CD4-positive, alpha-beta memory T cell (primary cell): ENCODE data around the gene GADD45A. TPM values are rescaled to one million over a fixed set of nuclear protein-coding genes. Genes with fewer than 3 reads are reported as not detected.

ENCODE experiments used
- CTCF ChIA-PET: fragments of 350-600 bp; sonication (Branson Sonifier 250); formaldehyde crosslinking; loops from one replicate; lab custom pipeline; 2021; ENCODE audit warnings: inconsistent platforms; ENCODE audit not compliant: partially characterized antibody; lab: Charles Lee
- POLR2A ChIA-PET: fragments of 350-600 bp; sonication (Branson Sonifier 250); formaldehyde crosslinking; loops from one replicate; lab custom pipeline; 2021; ENCODE audit not compliant: partially characterized antibody; lab: Charles Lee
- DNase-seq, 5 donors: peaks; one replicate each; pipeline versions ENCODE4 v3.0.0 to v3.0.0-alpha.2; 2020 to 2022; ENCODE audit warnings: mixed read lengths in 1 of 5
- H3K27ac ChIP-seq: one replicate; pipeline ENCODE4 v1.7.0; 2013; ENCODE audit warnings: low read depth, low read length
- H3K27me3 ChIP-seq: 2 replicates; pipeline ENCODE4 v1.7.0; 2013; ENCODE audit warnings: mild to moderate bottlenecking, low read length, moderate library complexity; ENCODE audit not compliant: insufficient read depth
- H3K36me3 ChIP-seq: 2 replicates; pipeline ENCODE4 v1.7.0; 2013; ENCODE audit warnings: mild to moderate bottlenecking, low read length, moderate library complexity; ENCODE audit not compliant: insufficient read depth
- H3K4me1 ChIP-seq: 2 replicates; pipeline ENCODE4 v1.7.0; 2013; ENCODE audit warnings: mild to moderate bottlenecking, low read length, moderate library complexity; ENCODE audit not compliant: insufficient read depth
- H3K4me3 ChIP-seq, 2 donors: one replicate each; pipeline ENCODE4 v1.7.0; 2013; ENCODE audit warnings: low read length in 2 of 2, mild to moderate bottlenecking in 1 of 2
- H3K9me3 ChIP-seq, 2 donors: one replicate each; pipeline ENCODE4 v1.7.0; 2013; ENCODE audit warnings: low read length in 2 of 2, control low read depth in 1 of 2; ENCODE audit not compliant: control insufficient read depth in 1 of 2
- H3K27ac Mint-ChIP-seq, 7 donors: one replicate each; pipeline ENCODE4 v1.8.0; 2020 to 2021; ENCODE audit warnings: mixed read lengths in 7 of 7, mild to moderate bottlenecking in 6 of 7, inconsistent platforms in 3 of 7, moderate library complexity in 3 of 7
- H3K27me3 Mint-ChIP-seq, 2 donors: one replicate each; pipeline ENCODE4 v1.8.0; 2020 to 2021; ENCODE audit warnings: mixed read lengths in 2 of 2
- H3K36me3 Mint-ChIP-seq, 2 donors: one replicate each; pipeline ENCODE4 v1.8.0; 2020 to 2021; ENCODE audit warnings: mixed read lengths in 2 of 2, inconsistent platforms in 1 of 2, mild to moderate bottlenecking in 1 of 2
- H3K4me1 Mint-ChIP-seq, 4 donors: one replicate each; pipeline ENCODE4 v1.8.0; 2020 to 2021; ENCODE audit warnings: mixed read lengths in 4 of 4, mild to moderate bottlenecking in 1 of 4
- H3K4me3 Mint-ChIP-seq, 8 donors: one replicate each; pipeline ENCODE4 v1.8.0; 2020 to 2021; ENCODE audit warnings: mixed read lengths in 8 of 8, mild to moderate bottlenecking in 7 of 8, moderate library complexity in 6 of 8, inconsistent platforms in 3 of 8
- H3K9me3 Mint-ChIP-seq, 8 donors: one replicate each; pipeline ENCODE4 v1.8.0; 2020 to 2021; ENCODE audit warnings: mixed read lengths in 8 of 8, mild to moderate bottlenecking in 5 of 8, inconsistent platforms in 3 of 8, moderate library complexity in 1 of 8
- intact Hi-C: fragments of 100-400 bp; cut with micrococcal nuclease; formaldehyde crosslinking; loops from one replicate; pipeline ENCODE4 v1.15.1; 2023
- polyA plus RNA-seq, 2 donors: library from polyadenylated mRNA; unstranded; fragments of 300-500 nt; fragmentation: Illumina TruSeq; gene quantifications; one replicate each; pipeline ENCODE4 v1.2.3, GENCODE V29; 2021
- total RNA-seq, 2 experiments: library from RNA; stranded (reverse); gene quantifications; one replicate each; pipeline ENCODE4 v1.2.3, GENCODE V29; 2021

GADD45A gene
- total and polyA plus RNA-seq, 4 experiments from 2014 or later: 6.4 to 26.8 (median 23.3) TPM

GRCh38 chr1:67687649-67688048 is 2.6 kb downstream of the GADD45A start:
- POLR2A ChIA-PET: no interaction called here
- H3K27ac Mint-ChIP-seq: peak overlapping the region in 2 of 7 donors; percentile 3 to 7
- H3K27me3 ChIP-seq: no peaks in the 10 kb centered on the region

GRCh38 chr1:67688526-67689219 is 3.7 kb downstream of the GADD45A start:
- no peaks in the 10 kb centered on the region for H3K9me3 ChIP-seq
- H3K4me3 ChIP-seq: no peak overlapping the region
- H3K27me3 Mint-ChIP-seq: no peaks in the 10 kb centered on the region
- H3K4me1 ChIP-seq: peaks cover 19% of the 10 kb centered on the region
- H3K4me3 Mint-ChIP-seq: no peak overlapping the region
- no peaks in the 10 kb centered on the region for H3K36me3 ChIP-seq
- intact Hi-C loops: no loop called here
- CTCF ChIA-PET: interaction anchor here (1.6 kb wide), 1 partner anchor 72 kb away, joined by 8 read pairs; no protein-coding TSS in a partner anchor
- H3K4me1 Mint-ChIP-seq: peaks cover 10 to 24% (median 17%) of the 10 kb centered on the region in 4 donors
- POLR2A ChIA-PET: interaction anchor here (0.6 to 1.1 kb wide), 2 partner anchors 14 to 763 kb away, joined by 3 read pairs; partner anchors contain the start of gene MIER1
- H3K36me3 Mint-ChIP-seq: peaks cover 4 to 14% of the 10 kb centered on the region in 2 donors
- H3K27ac Mint-ChIP-seq: peak overlapping the region in 1 of 7 donors; percentile 16
- no peak for DNase-seq
- no peak overlapping the region for H3K27ac ChIP-seq
- no peaks in the 10 kb centered on the region for H3K27me3 ChIP-seq
- no peaks in the 10 kb centered on the region for H3K9me3 Mint-ChIP-seq

More at GRCh38 chr1:67687649-67688048, 2.6 kb downstream of the GADD45A start:
- peaks cover 19% of the 10 kb centered on the region for H3K4me1 ChIP-seq
- CTCF ChIA-PET: interaction anchor here (4.3 to 5.0 kb wide), 2 partner anchors 72 to 126 kb away, joined by 12 to 46 read pairs; no protein-coding TSS in a partner anchor
- no peaks in the 10 kb centered on the region for H3K9me3 ChIP-seq
- no peak for DNase-seq
- H3K27ac ChIP-seq: no peak overlapping the region
- intact Hi-C loops: loop anchor here (2.0 kb wide), 1 partner anchor 73 kb away; no protein-coding TSS in a partner anchor
- H3K27me3 Mint-ChIP-seq: no peaks in the 10 kb centered on the region
- H3K4me1 Mint-ChIP-seq: peaks cover 11 to 24% (median 18%) of the 10 kb centered on the region in 4 donors
- H3K36me3 ChIP-seq: no peaks in the 10 kb centered on the region
- H3K4me3 ChIP-seq: no peak overlapping the region
- peaks cover 4 to 14% of the 10 kb centered on the region in 2 donors for H3K36me3 Mint-ChIP-seq
- H3K4me3 Mint-ChIP-seq: peak overlapping the region in 5 of 8 donors; percentile 4 to 54 (median 11)
- H3K9me3 Mint-ChIP-seq: no peaks in the 10 kb centered on the region

DNA sequence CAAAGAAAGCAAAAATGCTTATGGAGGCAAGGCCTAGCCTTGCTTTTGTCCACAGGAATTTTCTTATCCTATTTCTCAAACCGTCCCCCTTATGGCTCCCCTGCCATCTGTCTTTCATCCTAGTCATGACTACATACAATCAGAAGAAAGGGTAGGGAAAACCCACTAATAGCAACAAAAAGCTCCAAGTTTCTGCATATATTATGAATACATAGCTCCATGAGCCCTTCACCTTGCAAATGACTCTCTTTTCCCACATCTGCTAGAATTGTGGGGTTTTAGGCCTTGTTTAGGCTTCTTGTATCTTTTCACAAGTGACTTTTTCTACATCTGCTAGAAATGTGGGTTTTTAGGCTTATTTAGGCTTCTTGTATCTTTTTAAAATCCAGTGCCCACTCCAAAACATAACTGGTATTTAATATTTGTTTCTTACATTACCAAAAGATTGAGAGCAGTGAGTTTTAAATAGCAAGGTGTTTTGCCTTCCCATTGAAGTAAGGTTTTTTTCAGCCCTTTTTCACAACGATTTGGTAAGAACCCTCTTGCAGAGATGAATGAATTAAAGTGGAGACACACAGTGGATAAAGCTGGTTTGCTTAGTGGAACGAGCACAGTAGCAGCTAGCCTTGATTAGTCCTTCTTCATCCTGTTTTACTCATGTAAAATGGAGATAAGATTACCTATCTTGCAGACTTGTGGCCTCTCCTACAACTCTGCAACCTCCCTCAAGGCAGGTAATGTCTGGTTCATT is 4.4 kb downstream of the GADD45A start:
- Mint-ChIP-seq H3K4me3 (no peak overlapping the region), H3K9me3 (no peaks in the 10 kb centered on the region), H3K4me1 (peaks cover 7 to 18% (median 13%) of the 10 kb centered on the region in 4 donors), H3K27me3 (no peaks in the 10 kb centered on the region), H3K36me3 (peaks cover 4 to 14% of the 10 kb centered on the region in 2 donors), H3K27ac (no peak overlapping the region)
- Histone ChIP-seq H3K36me3 (no peaks in the 10 kb centered on the region), H3K4me3 (no peak overlapping the region), H3K27ac (no peak overlapping the region), H3K9me3 (no peaks in the 10 kb centered on the region), H3K27me3 (no peaks in the 10 kb centered on the region), H3K4me1 (peaks cover 13% of the 10 kb centered on the region)
- DNase-seq: no peak
- ChIA-PET CTCF (interaction anchor here (1.6 kb wide), 1 partner anchor 71 kb away, joined by 8 read pairs; no protein-coding TSS in a partner anchor), POLR2A (interaction anchor here (1.1 kb wide), 1 partner anchor 15 kb away, joined by 3 read pairs; no protein-coding TSS in a partner anchor)
- intact Hi-C loops: no loop called here

- intact Hi-C loops: no loop called here
- Mint-ChIP-seq H3K36me3 (peaks cover 4 to 13% of the 10 kb centered on the region in 2 donors), H3K4me3 (no peak overlapping the region), H3K27ac (no peak overlapping the region), H3K27me3 (no peaks in the 10 kb centered on the region), H3K4me1 (peaks cover 7 to 13% (median 10%) of the 10 kb centered on the region in 4 donors), H3K9me3 (no peaks in the 10 kb centered on the region)
- Histone ChIP-seq H3K4me1 (peaks cover 10% of the 10 kb centered on the region), H3K4me3 (no peak overlapping the region), H3K27ac (no peak overlapping the region), H3K9me3 (no peaks in the 10 kb centered on the region), H3K27me3 (no peaks in the 10 kb centered on the region), H3K36me3 (no peaks in the 10 kb centered on the region)
- ChIA-PET CTCF (no interaction called here), POLR2A (interaction anchor here (1.1 kb wide), 1 partner anchor 15 kb away, joined by 3 read pairs; no protein-coding TSS in a partner anchor)
- no peak for DNase-seq
These were observed 5.0 kb downstream of the GADD45A start for GRCh38 chr1:67690018-67690363.

DNA sequence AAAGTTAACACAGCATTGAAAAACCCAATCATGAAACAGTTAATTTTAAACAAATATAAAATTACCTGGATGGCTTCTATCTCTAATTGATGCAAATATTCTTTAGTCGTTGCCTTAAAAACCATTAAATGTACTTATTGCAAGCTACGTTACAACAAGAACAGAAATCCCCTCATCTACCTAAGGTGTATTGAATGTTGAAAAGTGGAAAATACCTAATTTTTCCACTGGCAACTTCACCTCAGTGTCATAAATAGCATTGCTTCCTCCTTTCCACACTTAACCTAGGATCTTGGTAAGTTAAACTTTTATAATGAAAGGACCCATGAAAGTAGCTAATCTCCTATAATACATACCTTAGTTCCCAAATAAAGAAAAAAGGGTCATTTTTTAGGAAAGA is 5.4 kb downstream of the GADD45A start:
- POLR2A ChIA-PET: interaction anchor here (1.6 kb wide), 1 partner anchor 47 kb away, joined by 4 read pairs; no protein-coding TSS in a partner anchor
- CTCF ChIA-PET: no interaction called here

GRCh38 chr1:67691712-67692111 is 6.7 kb downstream of the GADD45A start:
- H3K4me3 Mint-ChIP-seq: no peak overlapping the region
- no peaks in the 10 kb centered on the region for H3K36me3 ChIP-seq
- H3K4me3 ChIP-seq: no peak overlapping the region
- no peaks in the 10 kb centered on the region for H3K27me3 Mint-ChIP-seq
- peaks cover 5 to 7% (median 6%) of the 10 kb centered on the region in 4 donors for H3K4me1 Mint-ChIP-seq
- no peaks in the 10 kb centered on the region for H3K9me3 Mint-ChIP-seq
- H3K27me3 ChIP-seq: no peaks in the 10 kb centered on the region
- POLR2A ChIA-PET: interaction anchor here (1.6 kb wide), 1 partner anchor 46 kb away, joined by 4 read pairs; no protein-coding TSS in a partner anchor
- DNase-seq: no peak
- CTCF ChIA-PET: interaction anchor here (0.7 to 1.4 kb wide), 3 partner anchors 46 to 69 kb away, joined by 3 to 4 read pairs (median 3); no protein-coding TSS in a partner anchor
- H3K27ac Mint-ChIP-seq: no peak overlapping the region
- peaks cover 4 to 6% of the 10 kb centered on the region in 2 donors for H3K36me3 Mint-ChIP-seq
- H3K27ac ChIP-seq: no peak overlapping the region
- intact Hi-C loops: no loop called here
- H3K4me1 ChIP-seq: peaks cover 6% of the 10 kb centered on the region
- no peaks in the 10 kb centered on the region for H3K9me3 ChIP-seq

More for the DNA sequence above, 5.4 kb downstream of the GADD45A start:
- Histone ChIP-seq H3K27me3 (no peaks in the 10 kb centered on the region), H3K9me3 (no peaks in the 10 kb centered on the region), H3K4me1 (peaks cover 10% of the 10 kb centered on the region), H3K36me3 (no peaks in the 10 kb centered on the region), H3K27ac (no peak overlapping the region), H3K4me3 (no peak overlapping the region)
- peaks cover 4 to 11% of the 10 kb centered on the region in 2 donors for H3K36me3 Mint-ChIP-seq
- no peak overlapping the region for H3K4me3 Mint-ChIP-seq
- no peak overlapping the region for H3K27ac Mint-ChIP-seq
- peaks cover 7 to 10% (median 10%) of the 10 kb centered on the region in 4 donors for H3K4me1 Mint-ChIP-seq
- intact Hi-C loops: no loop called here
- DNase-seq: no peak
- no peaks in the 10 kb centered on the region for H3K27me3 Mint-ChIP-seq
- H3K9me3 Mint-ChIP-seq: no peaks in the 10 kb centered on the region
